ENCODE measurements around the gene NBEAL1. TPM values are rescaled to one million over a fixed set of nuclear protein-coding genes. Genes with fewer than 3 reads are reported as not detected.
"Not testable (repeated sequence)": the region's sequence is repeated elsewhere in the genome, so short reads cannot be mapped to it uniquely, and the experiment has no call there.

The NBEAL1 gene
- total and polyA plus RNA-seq, 2 of the 8 experiments (the other 6 are each of a cell fraction or from before 2014, with no cell fraction given) = 2.3 to 10.7 TPM

DNA sequence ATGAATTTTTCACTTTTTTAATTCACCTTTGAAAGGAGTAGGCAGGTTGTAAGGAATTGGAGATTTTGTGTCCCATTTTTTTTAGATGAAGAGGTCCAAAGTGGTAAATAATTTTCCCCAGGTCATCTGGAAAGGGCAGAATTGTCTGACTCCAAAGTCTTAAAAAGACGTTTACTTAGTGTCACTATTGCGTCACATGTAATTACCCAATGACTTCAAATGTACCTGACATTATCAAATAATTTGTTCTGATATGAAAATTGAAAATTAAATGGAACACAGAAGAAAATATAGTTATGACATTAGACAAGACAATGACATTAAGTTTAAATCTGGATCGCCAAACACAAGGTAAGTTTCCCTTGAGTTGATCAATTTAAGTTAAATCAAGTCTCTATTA is 24.2 kb upstream of the NBEAL1 start (continued):
- no peak for TF ChIP-seq TCF12 (IDR thresholded peaks at IDR 0.05; ENCODE audit: low read depth, low read length)
- TF ChIP-seq, protein P1, sequence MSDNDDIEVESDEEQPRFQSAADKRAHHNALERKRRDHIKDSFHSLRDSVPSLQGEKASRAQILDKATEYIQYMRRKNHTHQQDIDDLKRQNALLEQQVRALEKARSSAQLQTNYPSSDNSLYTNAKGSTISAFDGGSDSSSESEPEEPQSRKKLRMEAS (IDR thresholded peaks at IDR 0.05) = no peak

DNA sequence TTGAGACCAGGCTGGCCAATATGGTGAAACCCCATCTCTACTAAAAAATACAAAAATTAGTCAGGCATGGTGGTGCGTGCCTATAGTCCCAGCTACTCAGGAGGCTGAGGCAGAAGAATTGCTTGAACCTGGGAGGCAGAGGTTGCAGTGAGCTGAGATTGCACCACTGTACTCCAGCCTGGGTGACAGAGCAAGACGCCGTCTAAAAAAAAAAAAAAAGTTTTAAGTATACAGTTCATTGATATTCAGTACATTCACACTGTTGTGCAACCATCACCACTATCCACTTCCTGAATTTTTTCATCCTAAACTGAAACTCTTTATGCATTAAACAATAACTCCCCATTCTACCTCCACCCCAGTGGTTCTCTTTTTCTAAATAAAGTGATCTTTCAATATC is 17.6 kb upstream of the NBEAL1 start:
- H4K8ac ChIP-seq (ENCODE audit: extremely low read depth, insufficient read depth, low read length); POLR2A ChIA-PET (ENCODE audit: partially characterized antibody); H2AK5ac ChIP-seq (ENCODE audit: low read depth, low read length); H3K4me2 ChIP-seq (ENCODE audit: insufficient read depth in 1 of 2, low read depth in 2 of 2, low read length in 2 of 2); H3K27me3 ChIP-seq (replicated peaks in 1 of 4; ENCODE audit: control insufficient read depth in 3 of 4, extremely low read depth in 1 of 4, insufficient read depth in 3 of 4, low read length in 3 of 4); H2AFZ ChIP-seq (ENCODE audit: low read length); H3K14ac ChIP-seq (ENCODE audit: insufficient read length); H3K79me2 ChIP-seq (ENCODE audit: control insufficient read depth in 1 of 2, insufficient read depth in 2 of 2, low read length in 2 of 2); H4K20me1 ChIP-seq (replicated peaks in 1 of 2; ENCODE audit: control insufficient read depth in 1 of 2, insufficient read depth in 2 of 2, low read length in 2 of 2); H3K4me1 ChIP-seq (replicated peaks in 1 of 4; ENCODE audit: control insufficient read depth in 3 of 4, insufficient read depth in 4 of 4, low read length in 3 of 4); H3K9me3 ChIP-seq (ENCODE audit: insufficient read depth in 2 of 2, low read depth in 1 of 2, low read length in 1 of 2); H3K23ac ChIP-seq (ENCODE audit: insufficient read length); CTCF ChIA-PET (ENCODE audit: partially characterized antibody); H3K4ac ChIP-seq (replicated peaks; ENCODE audit: insufficient read length, low read depth, low read length); H3K36me3 ChIP-seq (ENCODE audit: control insufficient read depth in 2 of 4, insufficient read depth in 4 of 4, low read length in 3 of 4); H4K91ac ChIP-seq (replicated peaks; ENCODE audit: insufficient read length, low read length); H3K9ac ChIP-seq (replicated peaks in 1 of 4; ENCODE audit: extremely low read depth in 1 of 4, low read depth in 3 of 4, low read length in 3 of 4); H3K79me1 ChIP-seq (ENCODE audit: low read depth, low read length); H3K18ac ChIP-seq (ENCODE audit: extremely low read depth, low read length); H2BK120ac ChIP-seq (replicated peaks; ENCODE audit: low read depth, low read length); H2BK12ac ChIP-seq (ENCODE audit: low read depth, low read length); H4K5ac ChIP-seq (ENCODE audit: insufficient read length, low read depth, low read length); H3K4me3 ChIP-seq (ENCODE audit: extremely low read depth in 1 of 4, insufficient read depth in 2 of 4, low read depth in 3 of 4, low read length in 4 of 4); H3K27ac ChIP-seq (ENCODE audit: low read depth, low read length); DNase-seq (ENCODE audit: low read depth in 1 of 2, low spot score in 2 of 2); H2BK20ac ChIP-seq (ENCODE audit: low read length); H3K23me2 ChIP-seq (ENCODE audit: low read depth, low read length); H3K56ac ChIP-seq (replicated peaks; ENCODE audit: insufficient read length, low read depth, low read length); FAIRE-seq; H2BK15ac ChIP-seq (ENCODE audit: low read length); H2BK5ac ChIP-seq (ENCODE audit: low read depth, low read length): not testable (repeated sequence)
- 89% methylated on average over 3 of the region's 3 CpGs; no CpG with 5 or more reads in 1 of the 2 experiments for WGBS, 2 experiments (ENCODE audit: extremely low coverage in 1 of 2, insufficient coverage in 1 of 2, insufficient read length in 1 of 2, insufficient replicate concordance in 2 of 2, low coverage in 1 of 2, low lambda C conversion rate in 2 of 2, missing lambda C conversion rate in 1 of 2)
